ENCODE results near the gene SRCIN1.

DNA sequence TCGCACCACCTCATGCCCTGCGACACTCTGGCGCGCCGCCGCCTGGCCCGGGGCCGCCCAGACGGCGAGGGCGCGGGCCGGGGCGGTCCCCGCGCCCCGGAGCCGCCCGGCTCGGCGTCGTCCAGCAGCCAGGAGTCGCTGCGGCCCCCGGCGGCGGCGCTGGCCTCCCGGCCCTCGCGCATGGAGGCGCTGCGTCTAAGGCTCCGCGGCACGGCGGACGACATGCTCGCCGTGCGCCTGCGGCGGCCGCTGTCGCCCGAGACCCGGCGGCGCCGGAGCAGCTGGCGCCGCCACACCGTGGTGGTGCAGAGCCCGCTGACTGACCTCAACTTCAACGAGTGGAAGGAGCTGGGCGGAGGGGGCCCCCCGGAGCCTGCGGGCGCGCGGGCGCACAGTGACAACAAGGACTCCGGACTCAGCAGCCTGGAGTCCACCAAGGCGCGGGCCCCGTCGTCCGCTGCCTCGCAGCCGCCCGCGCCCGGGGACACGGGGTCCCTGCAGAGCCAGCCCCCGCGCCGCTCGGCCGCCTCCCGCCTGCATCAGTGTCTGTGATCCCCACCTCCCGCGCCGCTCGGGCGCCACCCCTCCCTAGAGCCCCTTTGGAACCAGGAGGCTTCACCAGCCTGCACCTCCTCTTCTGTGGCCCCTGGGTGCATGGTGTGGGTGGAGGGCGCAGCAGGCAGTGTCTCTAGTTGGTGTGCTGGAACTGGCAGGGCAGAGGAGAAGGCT, 95.2 kb downstream of the SRCIN1 start:
- TF ChIP-seq POLR2AphosphoS5 (IDR thresholded peaks at IDR 0.05; ENCODE audit: low read depth, low read length) = no peak
- TF ChIP-seq, protein P1, sequence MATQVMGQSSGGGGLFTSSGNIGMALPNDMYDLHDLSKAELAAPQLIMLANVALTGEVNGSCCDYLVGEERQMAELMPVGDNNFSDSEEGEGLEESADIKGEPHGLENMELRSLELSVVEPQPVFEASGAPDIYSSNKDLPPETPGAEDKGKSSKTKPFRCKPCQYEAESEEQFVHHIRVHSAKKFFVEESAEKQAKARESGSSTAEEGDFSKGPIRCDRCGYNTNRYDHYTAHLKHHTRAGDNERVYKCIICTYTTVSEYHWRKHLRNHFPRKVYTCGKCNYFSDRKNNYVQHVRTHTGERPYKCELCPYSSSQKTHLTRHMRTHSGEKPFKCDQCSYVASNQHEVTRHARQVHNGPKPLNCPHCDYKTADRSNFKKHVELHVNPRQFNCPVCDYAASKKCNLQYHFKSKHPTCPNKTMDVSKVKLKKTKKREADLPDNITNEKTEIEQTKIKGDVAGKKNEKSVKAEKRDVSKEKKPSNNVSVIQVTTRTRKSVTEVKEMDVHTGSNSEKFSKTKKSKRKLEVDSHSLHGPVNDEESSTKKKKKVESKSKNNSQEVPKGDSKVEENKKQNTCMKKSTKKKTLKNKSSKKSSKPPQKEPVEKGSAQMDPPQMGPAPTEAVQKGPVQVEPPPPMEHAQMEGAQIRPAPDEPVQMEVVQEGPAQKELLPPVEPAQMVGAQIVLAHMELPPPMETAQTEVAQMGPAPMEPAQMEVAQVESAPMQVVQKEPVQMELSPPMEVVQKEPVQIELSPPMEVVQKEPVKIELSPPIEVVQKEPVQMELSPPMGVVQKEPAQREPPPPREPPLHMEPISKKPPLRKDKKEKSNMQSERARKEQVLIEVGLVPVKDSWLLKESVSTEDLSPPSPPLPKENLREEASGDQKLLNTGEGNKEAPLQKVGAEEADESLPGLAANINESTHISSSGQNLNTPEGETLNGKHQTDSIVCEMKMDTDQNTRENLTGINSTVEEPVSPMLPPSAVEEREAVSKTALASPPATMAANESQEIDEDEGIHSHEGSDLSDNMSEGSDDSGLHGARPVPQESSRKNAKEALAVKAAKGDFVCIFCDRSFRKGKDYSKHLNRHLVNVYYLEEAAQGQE (IDR thresholded peaks at IDR 0.05; ENCODE audit: insufficient read depth in 1 of 2, low read depth in 2 of 2, low read length in 2 of 2) = no peak
- no peak for TF ChIP-seq TAF1 (IDR thresholded peaks at IDR 0.05; ENCODE audit: borderline replicate concordance, insufficient read depth, low read length)
- no peak for TF ChIP-seq SIN3A (IDR thresholded peaks at IDR 0.05; ENCODE audit: borderline replicate concordance, insufficient read depth, low read length)
